ENCODE data around the gene KIF3B.

DNA sequence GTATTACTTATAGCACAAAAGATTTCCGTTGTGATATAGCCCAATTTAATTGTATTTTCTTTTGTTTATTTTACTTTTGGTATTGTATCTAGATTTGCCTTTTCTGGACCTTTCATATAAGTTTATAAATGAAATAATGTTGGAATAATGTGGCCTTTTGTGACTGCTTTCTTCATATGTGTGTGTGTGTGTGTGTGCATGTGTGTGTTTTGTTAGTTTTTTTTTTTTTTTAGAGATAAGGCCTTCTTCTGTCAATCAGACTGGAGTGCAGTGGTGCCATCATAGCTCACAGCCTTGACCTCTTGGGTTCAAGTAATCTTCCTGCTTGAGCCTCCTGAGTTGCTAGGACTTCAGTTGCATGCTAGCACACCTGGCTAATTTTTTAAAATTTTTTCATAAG is 42.9 kb downstream of the KIF3B start:
- TF ChIP-seq POLR2A (IDR thresholded peaks at IDR 0.05; ENCODE audit: low read length) (no peak), GATA1 (IDR thresholded peaks at IDR 0.05; ENCODE audit: low read depth, low read length) (no peak)
